Activated CD4-positive, alpha-beta T cell treated with anti-CD3 and anti-CD28 coated beads for 4 hours (primary cell): ENCODE data around the gene UGT1A3.

Experiments used
- DNase-seq, 2 donors: peaks; one replicate each; pipeline ENCODE4 v3.0.0-alpha.2; 2020

UGT1A3 gene

DNA sequence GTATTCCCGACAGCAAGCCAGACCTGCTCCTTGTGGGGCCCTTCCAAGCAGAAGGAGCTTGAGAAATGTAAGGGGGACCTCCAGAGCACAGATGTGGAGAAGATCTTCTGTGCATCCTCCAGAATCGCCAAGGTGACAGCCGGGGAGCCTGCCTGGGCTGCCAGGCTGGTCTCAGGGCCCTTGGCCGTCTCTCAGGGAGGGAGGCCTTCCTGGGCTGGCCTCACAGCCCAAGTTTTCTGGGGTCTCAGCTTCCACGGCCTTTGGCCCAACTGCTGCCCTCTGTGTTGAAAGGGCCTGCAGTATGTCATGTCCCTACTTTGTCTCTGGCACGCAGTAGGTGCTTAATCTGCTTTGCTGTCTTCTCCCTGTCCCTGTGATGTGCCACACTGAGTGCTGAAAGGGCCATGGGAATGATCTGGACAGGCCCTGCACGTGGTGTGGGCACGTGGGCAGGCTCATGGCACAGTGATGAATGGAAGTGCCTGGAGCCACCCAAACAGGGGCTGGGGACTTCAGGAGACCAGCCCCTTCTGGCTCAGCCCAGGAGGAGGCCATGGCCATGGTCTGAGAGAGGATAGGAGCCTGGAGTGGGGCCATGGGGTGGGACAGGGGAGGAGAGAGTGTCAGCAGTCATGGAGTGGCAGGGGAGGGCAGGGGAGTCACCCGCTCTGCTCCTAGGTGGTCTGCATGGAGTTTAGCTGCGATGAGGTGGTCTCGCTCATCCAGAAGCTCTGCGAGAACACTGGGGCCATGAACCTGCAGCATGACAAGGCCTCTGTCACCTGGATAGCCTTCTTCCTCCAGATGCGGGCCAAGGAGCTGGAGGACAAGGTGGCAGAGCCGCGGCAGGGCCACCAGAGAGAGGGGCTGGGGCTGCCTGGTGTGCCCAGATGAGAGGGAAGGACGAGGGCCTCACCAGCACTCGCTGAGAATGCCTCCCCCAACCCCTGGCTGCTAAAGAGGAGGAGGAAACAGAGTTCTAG, 90.1 kb downstream of the UGT1A3 start:
- DNase-seq: no peak

DNA sequence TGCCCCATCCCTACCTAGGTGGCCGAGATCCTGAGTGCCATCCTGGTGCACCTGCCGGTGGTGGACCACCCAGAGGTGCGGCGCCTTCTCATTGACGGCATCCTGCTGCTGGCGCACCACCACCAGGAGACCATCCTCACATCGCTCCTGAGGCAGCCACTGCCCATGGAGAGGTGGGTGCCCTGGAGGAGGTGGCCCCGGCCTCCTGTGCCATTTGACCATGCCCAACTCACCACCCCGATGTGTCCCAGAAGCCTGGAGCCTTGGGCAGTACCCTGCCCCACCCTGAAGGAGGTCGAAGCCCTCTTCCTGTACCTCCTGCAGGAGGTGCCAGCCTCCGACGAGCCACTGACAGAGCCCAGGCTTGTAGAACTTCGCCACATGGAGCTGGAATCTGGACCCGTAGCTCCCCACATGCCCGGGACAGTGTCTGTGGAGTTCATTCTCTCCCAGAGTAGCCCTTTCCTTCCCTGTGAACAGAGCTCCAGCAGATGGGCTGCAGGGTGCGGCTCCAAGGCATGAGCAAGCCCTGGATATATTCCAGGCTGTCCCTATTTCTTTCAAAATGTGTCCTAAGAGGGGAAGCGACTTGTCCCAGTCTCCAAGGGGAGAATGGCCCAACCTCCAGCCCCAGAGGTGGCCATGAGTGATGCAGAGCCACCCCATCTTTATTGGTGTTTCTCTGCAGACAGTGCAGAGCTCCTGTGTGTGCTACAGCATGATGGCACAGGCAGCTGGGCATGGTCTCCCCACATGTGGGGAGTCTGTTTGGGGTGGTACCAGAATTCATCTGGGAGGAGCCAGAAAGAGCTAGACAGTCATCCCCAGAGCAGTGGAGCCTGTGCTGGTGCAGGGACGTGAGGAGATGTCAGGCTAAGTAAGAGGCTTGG, 91.3 kb downstream of the UGT1A3 start:
- no peak for DNase-seq

DNA sequence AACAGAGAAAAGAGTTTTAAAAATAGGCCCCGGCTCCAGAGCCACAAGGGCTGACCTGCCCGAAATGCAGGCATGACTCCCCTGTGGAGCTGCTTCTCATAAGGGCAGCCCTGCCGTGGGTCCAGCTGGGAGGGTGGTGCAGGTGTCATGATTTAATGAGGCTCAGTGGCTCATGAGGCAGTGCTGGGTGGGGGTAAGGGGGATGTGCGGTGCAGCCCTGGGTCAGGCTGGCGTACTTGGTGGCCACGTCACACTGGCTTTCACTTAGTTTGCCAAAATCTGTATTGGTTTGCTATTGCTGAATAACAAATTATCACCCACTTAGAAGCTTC, 91.9 kb downstream of the UGT1A3 start:
- no peak for DNase-seq

DNA sequence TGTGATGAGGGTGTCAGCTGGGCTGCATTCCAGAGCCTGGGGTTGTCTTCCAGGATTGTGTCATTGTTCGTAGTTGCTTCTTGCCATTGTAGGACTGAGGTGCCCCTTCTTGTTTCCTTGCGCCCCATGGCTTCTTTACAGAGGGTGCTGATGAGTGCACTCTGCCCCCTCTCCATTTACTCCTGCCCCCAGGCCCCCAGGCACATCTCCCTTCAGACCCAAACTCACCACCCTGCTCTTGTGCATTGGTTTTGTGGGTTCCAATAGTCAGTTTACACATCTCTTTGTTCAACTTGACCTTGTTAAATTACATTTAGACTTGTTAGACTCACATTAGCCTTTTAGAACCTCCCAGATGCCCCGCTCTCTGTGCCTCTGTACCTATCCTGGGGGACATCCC, 92.4 kb downstream of the UGT1A3 start:
- DNase-seq: no peak

DNA sequence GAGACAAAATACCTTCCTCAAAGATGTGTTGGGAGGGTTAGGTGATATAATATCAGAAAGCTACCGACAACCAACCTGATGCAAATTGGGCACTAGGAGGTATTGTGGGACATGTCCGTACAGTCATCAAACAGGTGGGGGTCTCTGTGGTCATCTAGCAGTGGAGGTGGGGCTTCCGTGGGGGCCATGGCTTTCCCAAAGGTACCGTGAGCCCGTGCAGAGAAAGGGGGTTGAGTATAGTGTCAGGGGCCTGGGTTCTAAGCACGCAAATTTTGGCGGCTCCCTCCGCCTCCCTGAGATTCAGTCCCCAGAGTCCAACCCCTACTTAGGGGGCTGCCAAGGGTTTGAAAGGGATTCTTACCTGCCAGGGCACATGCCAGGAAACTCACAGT, 92.9 kb downstream of the UGT1A3 start:
- no peak for DNase-seq

DNA sequence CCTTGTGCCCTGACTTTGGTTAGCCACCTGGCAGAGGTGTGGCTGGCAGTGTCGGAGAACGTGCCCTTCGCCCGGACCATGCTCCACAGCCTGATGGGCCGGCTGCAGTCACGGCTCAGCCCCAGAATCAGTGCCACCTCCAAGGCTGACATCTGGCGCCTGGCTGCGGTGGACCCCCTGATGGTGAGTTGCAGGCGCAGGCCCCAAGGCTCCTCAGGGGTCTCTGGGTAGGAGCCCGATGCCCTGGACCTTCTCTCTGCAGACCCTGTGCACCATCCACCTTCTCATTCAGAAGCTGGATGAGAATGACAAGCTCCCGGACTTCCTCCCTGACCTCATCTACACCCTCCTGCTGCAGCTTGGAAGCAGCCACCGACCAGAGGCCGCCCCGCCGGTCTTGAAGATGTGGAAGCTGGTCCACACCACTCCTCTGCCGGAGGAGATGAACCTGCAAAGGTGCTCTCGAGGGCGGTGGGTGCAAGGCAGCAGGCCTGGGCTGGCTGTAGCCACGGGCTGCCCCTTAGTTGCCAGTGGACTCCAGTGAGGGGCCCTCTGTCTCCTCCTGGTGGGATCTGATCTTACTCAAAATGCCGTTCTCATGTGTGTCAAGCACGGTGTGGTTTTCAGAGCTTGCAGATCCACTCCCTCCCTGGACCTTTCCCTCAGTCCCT, 93.4 kb downstream of the UGT1A3 start:
- no peak for DNase-seq
